Measurements from ENCODE around the gene KDM2B.
"Not testable (repeated sequence)": the region's sequence is repeated elsewhere in the genome, so short reads cannot be mapped to it uniquely, and the experiment has no call there.

KDM2B gene

GRCh38 chr12:121580959-121581685 is at the start of gene KDM2B:
KDM2B (minus strand) TSS chr12:121581023; CDS start chr12:121580911, 112 bp downstream.
- no peak for DNase-seq

- no peak for DNase-seq
Observed at GRCh38 chr12:121628536-121628935, 47.7 kb upstream of the KDM2B start.

GRCh38 chr12:121628037-121628436 is 47.2 kb upstream of the KDM2B start:
- DNase-seq, result no peak

- DNase-seq, result peak; percentile 66 to 80
Observed at GRCh38 chr12:121626853-121627640, 46.2 kb upstream of the KDM2B start.

- peak; percentile 83 to 85 for DNase-seq
Observed at GRCh38 chr12:121626087-121626852, 45.4 kb upstream of the KDM2B start, which contains the start of gene ORAI1. ORAI1 (plus strand) TSS chr12:121626530.

- DNase-seq, result peak; percentile 78 to 81
Observed at GRCh38 chr12:121620333-121620891, 39.6 kb upstream of the KDM2B start.

- DNase-seq, result no peak
Observed at GRCh38 chr12:121618659-121619233, 37.9 kb upstream of the KDM2B start.

- DNase-seq, result no peak
Observed at GRCh38 chr12:121614872-121615467, 34.1 kb upstream of the KDM2B start.

- no peak for DNase-seq
Observed at GRCh38 chr12:121613462-121613861, 32.6 kb upstream of the KDM2B start.

- DNase-seq, result no peak
Observed at GRCh38 chr12:121611306-121611705, 30.5 kb upstream of the KDM2B start.

- no peak for DNase-seq
Observed at GRCh38 chr12:121610239-121611149, 29.7 kb upstream of the KDM2B start.

- no peak for DNase-seq
Observed at GRCh38 chr12:121608301-121608700, 27.5 kb upstream of the KDM2B start.

GRCh38 chr12:121603581-121603980 is 22.8 kb upstream of the KDM2B start:
- DNase-seq, result no peak

GRCh38 chr12:121602766-121603165 is 21.9 kb upstream of the KDM2B start:
- no peak for DNase-seq

GRCh38 chr12:121600702-121601336 is 20.0 kb upstream of the KDM2B start:
- DNase-seq, result no peak

GRCh38 chr12:121596526-121596925 is 15.7 kb upstream of the KDM2B start:
- no peak for DNase-seq

GRCh38 chr12:121595520-121595919 is 14.7 kb upstream of the KDM2B start:
- no peak for DNase-seq

- DNase-seq, result no peak
Observed at GRCh38 chr12:121592320-121592719, 11.5 kb upstream of the KDM2B start.

GRCh38 chr12:121590476-121591143 is 9.8 kb upstream of the KDM2B start:
- no peak for DNase-seq

- DNase-seq, result not testable (repeated sequence)
Observed at GRCh38 chr12:121584885-121585284, 4.1 kb upstream of the KDM2B start.
